NT2/D1 (cell line): ENCODE results near the gene USP47.

ENCODE experiments used
- YY1 ChIP-seq: IDR thresholded peaks from 2 replicates; pipeline ENCODE4 v1.6.1; 2011; ENCODE audit not compliant: insufficient read length, insufficient read depth
- ZNF274 ChIP-seq: IDR thresholded peaks from 2 replicates; pipeline ENCODE4 v1.6.1; 2011; ENCODE audit warnings: mild to moderate bottlenecking, low read depth, low read length

- TF ChIP-seq ZNF274 (no peak), YY1 (no peak)
Observed at GRCh38 chr11:11836676-11837231, 5.0 kb upstream of the USP47 start.
